ENCODE results near the gene HTD2.
"Not testable (repeated sequence)": the region's sequence is repeated elsewhere in the genome, so short reads cannot be mapped to it uniquely, and the experiment has no call there.

The HTD2 gene

GRCh38 chr3:58329150-58329921 lies 23.0 kb downstream of the HTD2 start:
- no peak for DNase-seq (ENCODE audit: low read depth, low spot score)
- no peak overlapping the region for H3K4me3 ChIP-seq (ENCODE audit: low read length)

- DNase-seq (ENCODE audit: low read depth, low spot score) = no peak
Measured at GRCh38 chr3:58329922-58330413, 23.6 kb downstream of the HTD2 start.

GRCh38 chr3:58331593-58332152 lies 25.4 kb downstream of the HTD2 start:
- H3K4me3 ChIP-seq (ENCODE audit: low read length) = no peak overlapping the region
- DNase-seq (ENCODE audit: low read depth, low spot score) = no peak

More at GRCh38 chr3:58329922-58330413, 23.6 kb downstream of the HTD2 start:
- H3K4me3 ChIP-seq (ENCODE audit: low read length) = no peak overlapping the region

- DNase-seq (ENCODE audit: low read depth, low spot score) = no peak
Measured at GRCh38 chr3:58332575-58333188, 26.4 kb downstream of the HTD2 start, which contains the start of gene PXK. TSS of gene PXK (plus strand) at chr3:58332892. CDS start at chr3:58332989, 97 bp downstream.

GRCh38 chr3:58333206-58334012 lies 27.1 kb downstream of the HTD2 start:
- peak overlapping the region; percentile 60 for H3K4me3 ChIP-seq (ENCODE audit: low read length)
- DNase-seq (ENCODE audit: low read depth, low spot score) = no peak

More at GRCh38 chr3:58332575-58333188, 26.4 kb downstream of the HTD2 start, which contains the start of gene PXK:
- H3K4me3 ChIP-seq (ENCODE audit: low read length) = peak within 1 kb of the TSS; percentile 60

- H3K4me3 ChIP-seq (ENCODE audit: low read length) = peak overlapping the region; percentile 60
- DNase-seq (ENCODE audit: low read depth, low spot score) = no peak
Measured at GRCh38 chr3:58334013-58334321, 27.6 kb downstream of the HTD2 start.

- peak overlapping the region; percentile 60 for H3K4me3 ChIP-seq (ENCODE audit: low read length)
- DNase-seq (ENCODE audit: low read depth, low spot score) = no peak
Measured at GRCh38 chr3:58334506-58334884, 28.2 kb downstream of the HTD2 start.

- H3K4me3 ChIP-seq (ENCODE audit: low read length) = no peak overlapping the region
- no peak for DNase-seq (ENCODE audit: low read depth, low spot score)
Measured at GRCh38 chr3:58335652-58335947, 29.3 kb downstream of the HTD2 start.

GRCh38 chr3:58336135-58336882 lies 30.0 kb downstream of the HTD2 start:
- H3K4me3 ChIP-seq (ENCODE audit: low read length) = no peak overlapping the region
- no peak for DNase-seq (ENCODE audit: low read depth, low spot score)

- H3K4me3 ChIP-seq (ENCODE audit: low read length) = no peak overlapping the region
- DNase-seq (ENCODE audit: low read depth, low spot score) = no peak
Measured at GRCh38 chr3:58337190-58337589, 30.9 kb downstream of the HTD2 start.

GRCh38 chr3:58339146-58339545 lies 32.8 kb downstream of the HTD2 start:
- not testable (repeated sequence) for DNase-seq (ENCODE audit: low read depth, low spot score); H3K4me3 ChIP-seq (ENCODE audit: low read length)

GRCh38 chr3:58340594-58341244 lies 34.4 kb downstream of the HTD2 start:
- no peak overlapping the region for H3K4me3 ChIP-seq (ENCODE audit: low read length)
- no peak for DNase-seq (ENCODE audit: low read depth, low spot score)

- H3K4me3 ChIP-seq (ENCODE audit: low read length) = no peak overlapping the region
- no peak for DNase-seq (ENCODE audit: low read depth, low spot score)
Measured at GRCh38 chr3:58341376-58341775, 35.1 kb downstream of the HTD2 start.

- H3K4me3 ChIP-seq (ENCODE audit: low read length) = no peak overlapping the region
Measured at GRCh38 chr3:58342676-58343075, 36.4 kb downstream of the HTD2 start.

GRCh38 chr3:58345457-58345856 lies 39.1 kb downstream of the HTD2 start:
- H3K4me3 ChIP-seq (ENCODE audit: low read length) = no peak overlapping the region
- no peak for DNase-seq (ENCODE audit: low read depth, low spot score)

More at GRCh38 chr3:58342676-58343075, 36.4 kb downstream of the HTD2 start:
- no peak for DNase-seq (ENCODE audit: low read depth, low spot score)

- no peak for DNase-seq (ENCODE audit: low read depth, low spot score)
- no peak overlapping the region for H3K4me3 ChIP-seq (ENCODE audit: low read length)
Measured at GRCh38 chr3:58346368-58346767, 40.0 kb downstream of the HTD2 start.

- DNase-seq (ENCODE audit: low read depth, low spot score) = no peak
- no peak overlapping the region for H3K4me3 ChIP-seq (ENCODE audit: low read length)
Measured at GRCh38 chr3:58347984-58348383, 41.7 kb downstream of the HTD2 start.

GRCh38 chr3:58349792-58350626 lies 43.7 kb downstream of the HTD2 start:
- H3K4me3 ChIP-seq (ENCODE audit: low read length) = peak overlapping the region; percentile 29
- DNase-seq (ENCODE audit: low read depth, low spot score) = peak; percentile 92

All from Jurkat, Clone E6-1 (cell line).